GM12892 (cell line): Measurements from ENCODE around the gene SMYD3.

Source experiments
- POLR2A ChIP-seq: IDR thresholded peaks from 2 replicates; pipeline ENCODE4 v1.6.1; 2011; ENCODE audit warnings: low read depth, low read length, control low read depth
- POLR2AphosphoS5 ChIP-seq: IDR thresholded peaks from 2 replicates; pipeline ENCODE4 v1.6.1; 2011; ENCODE audit warnings: low read depth, low read length, control low read depth

DNA sequence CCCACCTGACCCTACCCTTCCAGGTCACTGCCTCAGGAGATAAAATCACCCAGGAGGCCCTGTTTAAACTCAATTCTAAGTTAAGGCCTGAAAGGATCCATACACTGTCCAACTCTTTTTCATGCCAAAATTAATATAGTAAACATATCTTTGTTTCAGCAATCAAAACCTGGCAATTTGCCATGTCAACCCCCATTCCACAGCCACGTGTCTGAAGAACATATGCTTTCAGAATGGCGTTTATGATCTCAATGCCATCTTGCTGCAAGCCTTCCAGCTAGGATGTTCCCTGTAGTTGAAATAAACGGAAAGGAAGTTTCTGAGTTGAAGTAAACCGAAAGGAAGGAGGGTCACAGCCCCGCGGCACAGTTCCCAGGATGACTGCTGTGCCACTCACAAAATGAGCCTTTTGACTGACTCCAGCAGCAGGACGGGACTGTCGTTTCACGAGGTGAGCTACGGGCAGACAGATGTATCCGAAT, 472.0 kb downstream of the SMYD3 start:
- TF ChIP-seq POLR2A, result no peak
- TF ChIP-seq POLR2AphosphoS5, result no peak
